ENCODE results near the gene EML2.
"Not testable (repeated sequence)": the region's sequence is repeated elsewhere in the genome, so short reads cannot be mapped to it uniquely, and the experiment has no call there.

Gene EML2

GRCh38 chr19:45616704-45617017, 22.5 kb downstream of the EML2 start:
- DNase-seq (ENCODE audit: low read depth, low spot score): no peak

GRCh38 chr19:45615795-45616703, 23.1 kb downstream of the EML2 start:
- peak; percentile 91 for DNase-seq (ENCODE audit: low read depth, low spot score)

GRCh38 chr19:45615056-45615455, 24.1 kb downstream of the EML2 start:
- DNase-seq (ENCODE audit: low read depth, low spot score): not testable (repeated sequence)

GRCh38 chr19:45613926-45614725, 25.1 kb downstream of the EML2 start:
- peak; percentile 90 for DNase-seq (ENCODE audit: low read depth, low spot score)

GRCh38 chr19:45608948-45609347, 30.2 kb downstream of the EML2 start:
- DNase-seq (ENCODE audit: low read depth, low spot score): no peak

- peak; percentile 88 for DNase-seq (ENCODE audit: low read depth, low spot score)
These were observed 31.8 kb downstream of the EML2 start for GRCh38 chr19:45607071-45608029.

GRCh38 chr19:45601524-45602374, 37.4 kb downstream of the EML2 start, which contains the start of gene GPR4:
GPR4 (minus strand) TSS chr19:45602212; CDS start chr19:45591866, 10,346 bp downstream.
- DNase-seq (ENCODE audit: low read depth, low spot score): peak; percentile 23

- DNase-seq (ENCODE audit: low read depth, low spot score): no peak
These were observed 38.1 kb downstream of the EML2 start for GRCh38 chr19:45601115-45601514.

- no peak for DNase-seq (ENCODE audit: low read depth, low spot score)
These were observed 38.8 kb downstream of the EML2 start for GRCh38 chr19:45600340-45600885.

- DNase-seq (ENCODE audit: low read depth, low spot score): no peak
These were observed 39.9 kb downstream of the EML2 start for GRCh38 chr19:45599286-45599685.

GRCh38 chr19:45598267-45599001, 40.8 kb downstream of the EML2 start:
- no peak for DNase-seq (ENCODE audit: low read depth, low spot score)

GRCh38 chr19:45597425-45598111, 41.6 kb downstream of the EML2 start:
- DNase-seq (ENCODE audit: low read depth, low spot score): no peak

- no peak for DNase-seq (ENCODE audit: low read depth, low spot score)
These were observed 43.4 kb downstream of the EML2 start for GRCh38 chr19:45595814-45596213.

- DNase-seq (ENCODE audit: low read depth, low spot score): no peak
These were observed 45.7 kb downstream of the EML2 start for GRCh38 chr19:45593520-45593919.

GRCh38 chr19:45592366-45592765, 46.8 kb downstream of the EML2 start:
- DNase-seq (ENCODE audit: low read depth, low spot score): no peak

- DNase-seq (ENCODE audit: low read depth, low spot score): no peak
These were observed 47.6 kb downstream of the EML2 start for GRCh38 chr19:45591638-45592005.

GRCh38 chr19:45591004-45591637, 48.1 kb downstream of the EML2 start:
- DNase-seq (ENCODE audit: low read depth, low spot score): peak; percentile 57

GRCh38 chr19:45590300-45591003, 48.7 kb downstream of the EML2 start:
- DNase-seq (ENCODE audit: low read depth, low spot score): no peak

All from astrocyte of the hippocampus (primary cell).